HEK293 (cell line): ENCODE measurements around the gene CACNA1F.

Experiments used
- CTCF ChIA-PET: fragments of 350-600 bp; formaldehyde crosslinking; extraction: SDS; loops from one replicate; lab custom pipeline; 2021; ENCODE audit warnings: antibody characterized with exemption; lab: Yijun Ruan, JAX
- POLR2A ChIA-PET: fragments of 300-600 bp; formaldehyde crosslinking; extraction: SDS; loops from one replicate; lab custom pipeline; 2020; ENCODE audit warnings: antibody characterized with exemption, inconsistent platforms; lab: Yijun Ruan, JAX
- H3K27ac ChIP-seq: fragments of 200-500 bp; sonication (Bioruptor generic); 2 replicates; pipeline ENCODE4 v1.5.1; 2014; ENCODE audit warnings: low read depth, low read length, control low read depth, inconsistent platforms; ENCODE audit errors: extremely low read depth
- H3K36me3 ChIP-seq, 2 experiments: fragments of 200-500 bp in 1 of 2; sonication (Bioruptor generic) in 1 of 2; 1 replicate in 1 of 2; 2 replicates in 1 of 2; pipeline ENCODE4 v1.5.1; 2014 to 2017; ENCODE audit warnings: inconsistent platforms in 2 of 2, low read length in 2 of 2; ENCODE audit not compliant: control insufficient read depth in 2 of 2, insufficient read depth in 1 of 2
- H3K4me1 ChIP-seq: fragments of 200-500 bp; sonication (Bioruptor generic); 2 replicates; pipeline ENCODE4 v1.5.1; 2014; ENCODE audit warnings: mild to moderate bottlenecking, low read length, inconsistent platforms; ENCODE audit not compliant: control insufficient read depth, insufficient read depth
- H3K4me3 ChIP-seq: 2 replicates; pipeline ENCODE4 v1.5.1; 2011; ENCODE audit warnings: low read depth, mild to moderate bottlenecking, control low read depth, low read length, moderate library complexity
- H3K9me3 ChIP-seq: fragments of 200-500 bp; sonication (Bioruptor generic); 2 replicates; pipeline ENCODE4 v1.5.1; 2014; ENCODE audit warnings: low read depth, low read length, inconsistent platforms; ENCODE audit not compliant: control insufficient read depth, insufficient read depth
- EGR2 ChIP-seq: fragments of 450-650 bp; formaldehyde crosslinking; IDR thresholded peaks from 2 replicates; pipeline ENCODE4 v1.5.1; 2016; ENCODE audit warnings: low read depth, missing biosample characterization, missing genetic modification characterization
- KLF8 ChIP-seq: fragments of 450-650 bp; formaldehyde crosslinking; IDR thresholded peaks from 2 replicates; pipeline ENCODE4 v1.5.1; 2016; ENCODE audit warnings: missing biosample characterization, missing genetic modification characterization
- KLF9 ChIP-seq: fragments of 450-650 bp; formaldehyde crosslinking; IDR thresholded peaks from 2 replicates; pipeline ENCODE4 v1.5.1; 2016; ENCODE audit warnings: missing biosample characterization, missing genetic modification characterization, low read depth
- ZBTB20 ChIP-seq: fragments of 450-650 bp; formaldehyde crosslinking; IDR thresholded peaks from 2 replicates; pipeline ENCODE4 v1.5.1; 2016; ENCODE audit warnings: missing biosample characterization, missing genetic modification characterization
- ZBTB8A ChIP-seq: fragments of 450-650 bp; formaldehyde crosslinking; IDR thresholded peaks from 2 replicates; pipeline ENCODE4 v1.5.1; 2016; ENCODE audit warnings: missing biosample characterization, missing genetic modification characterization
- ZEB2 ChIP-seq: fragments of 450-650 bp; formaldehyde crosslinking; IDR thresholded peaks from 2 replicates; pipeline ENCODE4 v1.5.1; 2016; ENCODE audit warnings: missing biosample characterization, missing genetic modification characterization
- ZFHX2 ChIP-seq: fragments of 450-650 bp; formaldehyde crosslinking; conservative IDR thresholded peaks from 2 replicates; pipeline ENCODE4 v1.5.1; 2016; ENCODE audit warnings: missing biosample characterization, missing genetic modification characterization
- ZIC2 ChIP-seq: fragments of 450-650 bp; formaldehyde crosslinking; IDR thresholded peaks from 2 replicates; pipeline ENCODE4 v1.5.1; 2016; ENCODE audit warnings: missing biosample characterization, missing genetic modification characterization
- ZNF335 ChIP-seq: fragments of 450-650 bp; formaldehyde crosslinking; conservative IDR thresholded peaks from 2 replicates; pipeline ENCODE4 v1.5.1; 2016; ENCODE audit warnings: missing biosample characterization, missing genetic modification characterization
- ZNF501 ChIP-seq: fragments of 450-650 bp; formaldehyde crosslinking; IDR thresholded peaks from 2 replicates; pipeline ENCODE4 v1.5.1; 2016; ENCODE audit warnings: missing biosample characterization, missing genetic modification characterization
- ZNF629 ChIP-seq: fragments of 450-650 bp; formaldehyde crosslinking; IDR thresholded peaks from 2 replicates; pipeline ENCODE4 v1.5.1; 2017; ENCODE audit warnings: missing biosample characterization, missing genetic modification characterization
- ZSCAN30 ChIP-seq: fragments of 450-650 bp; IDR thresholded peaks from 2 replicates; pipeline ENCODE4 v1.5.1; 2018; ENCODE audit warnings: missing biosample characterization, mild to moderate bottlenecking, missing genetic modification characterization, moderate library complexity
- TF ChIP-seq, protein P1 (sequence below): fragments of 450-650 bp; formaldehyde crosslinking; IDR thresholded peaks from 2 replicates; pipeline ENCODE4 v1.5.1; 2017; ENCODE audit warnings: missing biosample characterization, mild to moderate bottlenecking, missing genetic modification characterization, moderate library complexity
- TF ChIP-seq, protein P2 (sequence below): fragments of 450-650 bp; formaldehyde crosslinking; IDR thresholded peaks from 2 replicates; pipeline ENCODE4 v1.5.1; 2016; ENCODE audit warnings: missing biosample characterization, missing genetic modification characterization
- TF ChIP-seq, protein P3 (sequence below): fragments of 450-650 bp; IDR thresholded peaks from 2 replicates; pipeline ENCODE4 v1.5.1; 2018; ENCODE audit warnings: missing biosample characterization, mild to moderate bottlenecking, missing genetic modification characterization
- TF ChIP-seq, protein P4 (sequence below): fragments of 450-650 bp; formaldehyde crosslinking; IDR thresholded peaks from 2 replicates; pipeline ENCODE4 v1.5.1; 2016; ENCODE audit warnings: missing biosample characterization, missing genetic modification characterization
- TF ChIP-seq, protein P5 (sequence below): fragments of 450-650 bp; formaldehyde crosslinking; conservative IDR thresholded peaks from 2 replicates; pipeline ENCODE4 v1.5.1; 2016; ENCODE audit warnings: low read depth, missing biosample characterization, missing genetic modification characterization
- TF ChIP-seq, protein P6 (sequence below): fragments of 450-650 bp; formaldehyde crosslinking; IDR thresholded peaks from 2 replicates; pipeline ENCODE4 v1.5.1; 2016; ENCODE audit warnings: missing biosample characterization, missing genetic modification characterization, borderline replicate concordance

The CACNA1F gene

DNA sequence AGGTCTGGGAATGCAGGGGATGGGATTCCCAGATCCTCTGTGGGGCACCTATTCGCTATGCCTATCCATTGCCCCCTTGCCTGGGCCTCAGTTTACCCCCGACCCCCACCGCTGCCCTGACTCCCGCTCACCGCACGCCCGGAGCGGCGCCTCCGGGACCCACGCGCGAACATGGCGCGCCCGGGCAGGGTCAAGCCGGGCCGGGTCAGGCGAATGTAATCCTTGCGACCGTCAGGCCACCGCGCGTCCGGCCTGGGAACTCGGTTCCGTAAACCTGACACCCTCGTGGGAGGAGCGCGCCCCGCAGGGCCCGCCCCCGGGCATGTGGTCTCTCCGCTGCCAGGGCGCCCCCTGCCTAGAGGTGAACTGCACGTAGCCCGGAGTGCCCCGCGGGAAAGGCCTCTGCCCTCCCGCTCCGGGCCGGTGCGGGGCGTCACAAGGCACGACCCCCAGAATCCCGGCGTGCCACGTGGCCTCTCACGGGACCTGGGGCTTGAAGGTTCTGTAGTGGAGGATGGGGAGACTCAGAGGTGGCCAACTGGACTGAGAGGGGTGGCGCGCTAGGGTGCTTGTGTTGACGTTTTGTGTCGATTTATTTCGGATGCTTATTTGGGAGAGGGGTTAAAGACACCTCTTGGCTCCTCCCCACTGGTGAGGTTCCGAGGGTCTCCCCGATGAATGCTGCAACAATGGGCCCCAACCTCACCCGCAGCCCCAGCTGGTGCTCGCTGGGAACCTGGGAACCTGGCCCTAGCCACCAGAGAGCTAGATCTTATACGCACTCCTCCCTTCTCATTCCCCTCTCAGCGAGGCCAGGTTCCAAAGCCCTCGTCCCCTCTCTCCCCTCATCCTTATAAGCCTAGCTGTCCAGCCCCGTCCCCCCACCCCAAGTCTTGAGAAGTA is 46.8 kb downstream of the CACNA1F start, which contains the start of gene PRICKLE3 (continued):
- TF ChIP-seq, protein P1, sequence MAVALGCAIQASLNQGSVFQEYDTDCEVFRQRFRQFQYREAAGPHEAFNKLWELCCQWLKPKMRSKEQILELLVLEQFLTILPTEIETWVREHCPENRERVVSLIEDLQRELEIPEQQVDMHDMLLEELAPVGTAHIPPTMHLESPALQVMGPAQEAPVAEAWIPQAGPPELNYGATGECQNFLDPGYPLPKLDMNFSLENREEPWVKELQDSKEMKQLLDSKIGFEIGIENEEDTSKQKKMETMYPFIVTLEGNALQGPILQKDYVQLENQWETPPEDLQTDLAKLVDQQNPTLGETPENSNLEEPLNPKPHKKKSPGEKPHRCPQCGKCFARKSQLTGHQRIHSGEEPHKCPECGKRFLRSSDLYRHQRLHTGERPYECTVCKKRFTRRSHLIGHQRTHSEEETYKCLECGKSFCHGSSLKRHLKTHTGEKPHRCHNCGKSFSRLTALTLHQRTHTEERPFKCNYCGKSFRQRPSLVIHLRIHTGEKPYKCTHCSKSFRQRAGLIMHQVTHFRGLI = peak; percentile 18; the same call in 1 of the 2 replicates
- TF ChIP-seq ZNF501 (tag by site-specific recombination) = 0 out of 2 replicates have a peak, but pooled peaks have one; percentile 64
- TF ChIP-seq, protein P2, sequence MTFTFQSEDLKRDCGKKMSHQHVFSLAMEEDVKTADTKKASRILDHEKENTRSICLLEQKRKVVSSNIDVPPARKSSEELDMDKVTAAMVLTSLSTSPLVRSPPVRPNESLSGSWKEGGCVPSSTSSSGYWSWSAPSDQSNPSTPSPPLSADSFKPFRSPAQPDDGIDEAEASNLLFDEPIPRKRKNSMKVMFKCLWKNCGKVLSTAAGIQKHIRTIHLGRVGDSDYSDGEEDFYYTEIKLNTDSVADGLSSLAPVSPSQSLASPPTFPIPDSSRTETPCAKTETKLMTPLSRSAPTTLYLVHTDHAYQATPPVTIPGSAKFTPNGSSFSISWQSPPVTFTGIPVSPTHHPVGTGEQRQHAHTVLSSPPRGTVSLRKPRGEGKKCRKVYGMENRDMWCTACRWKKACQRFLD (tag by site-specific recombination) = no peak
- peak; percentile 34; the same call in 1 of the 2 replicates for TF ChIP-seq ZNF629 (tag by site-specific recombination)
- TF ChIP-seq KLF9 (tag by site-specific recombination) = peak; percentile 68
- peak; percentile 91 for TF ChIP-seq ZBTB8A (tag by site-specific recombination)
- TF ChIP-seq, protein P3, sequence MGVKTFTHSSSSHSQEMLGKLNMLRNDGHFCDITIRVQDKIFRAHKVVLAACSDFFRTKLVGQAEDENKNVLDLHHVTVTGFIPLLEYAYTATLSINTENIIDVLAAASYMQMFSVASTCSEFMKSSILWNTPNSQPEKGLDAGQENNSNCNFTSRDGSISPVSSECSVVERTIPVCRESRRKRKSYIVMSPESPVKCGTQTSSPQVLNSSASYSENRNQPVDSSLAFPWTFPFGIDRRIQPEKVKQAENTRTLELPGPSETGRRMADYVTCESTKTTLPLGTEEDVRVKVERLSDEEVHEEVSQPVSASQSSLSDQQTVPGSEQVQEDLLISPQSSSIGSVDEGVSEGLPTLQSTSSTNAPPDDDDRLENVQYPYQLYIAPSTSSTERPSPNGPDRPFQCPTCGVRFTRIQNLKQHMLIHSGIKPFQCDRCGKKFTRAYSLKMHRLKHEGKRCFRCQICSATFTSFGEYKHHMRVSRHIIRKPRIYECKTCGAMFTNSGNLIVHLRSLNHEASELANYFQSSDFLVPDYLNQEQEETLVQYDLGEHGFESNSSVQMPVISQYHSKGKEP (tag by site-specific recombination) = no peak
- peak; percentile 58 for TF ChIP-seq ZNF335 (tag by site-specific recombination)
- peak; percentile 89 for TF ChIP-seq ZFHX2 (tag by site-specific recombination)
- TF ChIP-seq KLF8 (tag by site-specific recombination) = peak; percentile 30; the same call in 1 of the 2 replicates
- TF ChIP-seq ZSCAN30 (tag by site-specific recombination) = no peak
- TF ChIP-seq, protein P4, sequence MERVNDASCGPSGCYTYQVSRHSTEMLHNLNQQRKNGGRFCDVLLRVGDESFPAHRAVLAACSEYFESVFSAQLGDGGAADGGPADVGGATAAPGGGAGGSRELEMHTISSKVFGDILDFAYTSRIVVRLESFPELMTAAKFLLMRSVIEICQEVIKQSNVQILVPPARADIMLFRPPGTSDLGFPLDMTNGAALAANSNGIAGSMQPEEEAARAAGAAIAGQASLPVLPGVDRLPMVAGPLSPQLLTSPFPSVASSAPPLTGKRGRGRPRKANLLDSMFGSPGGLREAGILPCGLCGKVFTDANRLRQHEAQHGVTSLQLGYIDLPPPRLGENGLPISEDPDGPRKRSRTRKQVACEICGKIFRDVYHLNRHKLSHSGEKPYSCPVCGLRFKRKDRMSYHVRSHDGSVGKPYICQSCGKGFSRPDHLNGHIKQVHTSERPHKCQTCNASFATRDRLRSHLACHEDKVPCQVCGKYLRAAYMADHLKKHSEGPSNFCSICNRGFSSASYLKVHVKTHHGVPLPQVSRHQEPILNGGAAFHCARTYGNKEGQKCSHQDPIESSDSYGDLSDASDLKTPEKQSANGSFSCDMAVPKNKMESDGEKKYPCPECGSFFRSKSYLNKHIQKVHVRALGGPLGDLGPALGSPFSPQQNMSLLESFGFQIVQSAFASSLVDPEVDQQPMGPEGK (tag by site-specific recombination) = peak; percentile 89
- peak; percentile 94 for TF ChIP-seq ZIC2 (tag by site-specific recombination)

DNA sequence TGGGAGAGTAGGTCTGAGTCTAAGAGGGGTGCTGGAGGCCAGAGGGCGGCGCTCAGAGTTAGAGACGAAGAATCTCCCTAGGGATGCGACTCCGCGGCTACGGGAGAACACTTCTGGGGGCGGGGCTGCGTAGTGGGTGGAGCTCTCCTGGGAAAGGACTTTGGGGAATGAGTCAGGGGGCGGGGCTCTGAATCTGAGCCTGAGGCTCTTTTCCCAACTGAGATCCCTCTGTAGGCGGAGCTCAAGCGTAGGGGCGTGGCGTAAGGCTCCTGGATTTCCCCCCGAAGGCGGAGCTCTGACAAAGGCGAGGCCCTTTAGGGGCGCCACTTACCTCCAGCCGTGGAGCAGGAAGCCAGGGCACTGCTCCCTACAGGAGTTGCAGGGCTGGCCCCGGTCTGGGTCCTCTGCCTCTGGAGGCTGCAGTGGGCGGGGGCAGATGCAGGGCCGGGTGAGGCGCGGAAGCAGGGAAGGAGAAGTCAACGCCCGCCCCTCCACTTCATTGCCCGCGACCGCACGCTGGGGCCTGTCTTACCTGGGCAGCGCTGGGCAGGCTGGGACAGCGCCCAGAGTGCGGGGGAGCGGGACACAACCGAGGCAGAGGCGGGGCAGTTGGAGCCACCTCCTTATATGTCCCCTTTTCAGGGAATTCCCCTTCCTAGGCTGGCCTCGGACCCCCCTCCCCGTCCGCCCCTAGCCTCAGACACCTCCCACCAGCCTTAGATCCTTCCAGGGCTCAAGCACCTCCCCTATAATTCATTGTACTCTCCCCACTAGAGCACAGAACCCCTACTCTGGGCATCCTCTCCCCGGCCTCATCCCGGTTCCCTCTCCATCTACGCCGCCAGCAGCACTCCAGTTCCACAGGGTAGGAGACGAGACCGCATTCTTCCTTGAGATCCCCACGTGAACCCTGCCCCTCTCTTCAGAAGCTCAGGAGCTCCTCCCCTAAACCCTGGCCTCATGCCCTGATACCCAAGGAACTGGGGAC is 48.6 kb downstream of the CACNA1F start:
- Histone ChIP-seq H3K36me3 (peaks cover 10 to 27% of the 10 kb centered on the region in 2 experiments; a peak in 2 of 3 replicates), H3K4me3 (peak overlapping the region; percentile 28)
- peak; percentile 78 for TF ChIP-seq ZEB2 (tag by site-specific recombination)
- TF ChIP-seq, protein P5, sequence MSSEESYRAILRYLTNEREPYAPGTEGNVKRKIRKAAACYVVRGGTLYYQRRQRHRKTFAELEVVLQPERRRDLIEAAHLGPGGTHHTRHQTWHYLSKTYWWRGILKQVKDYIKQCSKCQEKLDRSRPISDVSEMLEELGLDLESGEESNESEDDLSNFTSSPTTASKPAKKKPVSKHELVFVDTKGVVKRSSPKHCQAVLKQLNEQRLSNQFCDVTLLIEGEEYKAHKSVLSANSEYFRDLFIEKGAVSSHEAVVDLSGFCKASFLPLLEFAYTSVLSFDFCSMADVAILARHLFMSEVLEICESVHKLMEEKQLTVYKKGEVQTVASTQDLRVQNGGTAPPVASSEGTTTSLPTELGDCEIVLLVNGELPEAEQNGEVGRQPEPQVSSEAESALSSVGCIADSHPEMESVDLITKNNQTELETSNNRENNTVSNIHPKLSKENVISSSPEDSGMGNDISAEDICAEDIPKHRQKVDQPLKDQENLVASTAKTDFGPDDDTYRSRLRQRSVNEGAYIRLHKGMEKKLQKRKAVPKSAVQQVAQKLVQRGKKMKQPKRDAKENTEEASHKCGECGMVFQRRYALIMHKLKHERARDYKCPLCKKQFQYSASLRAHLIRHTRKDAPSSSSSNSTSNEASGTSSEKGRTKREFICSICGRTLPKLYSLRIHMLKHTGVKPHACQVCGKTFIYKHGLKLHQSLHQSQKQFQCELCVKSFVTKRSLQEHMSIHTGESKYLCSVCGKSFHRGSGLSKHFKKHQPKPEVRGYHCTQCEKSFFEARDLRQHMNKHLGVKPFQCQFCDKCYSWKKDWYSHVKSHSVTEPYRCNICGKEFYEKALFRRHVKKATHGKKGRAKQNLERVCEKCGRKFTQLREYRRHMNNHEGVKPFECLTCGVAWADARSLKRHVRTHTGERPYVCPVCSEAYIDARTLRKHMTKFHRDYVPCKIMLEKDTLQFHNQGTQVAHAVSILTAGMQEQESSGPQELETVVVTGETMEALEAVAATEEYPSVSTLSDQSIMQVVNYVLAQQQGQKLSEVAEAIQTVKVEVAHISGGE (tag by site-specific recombination) = peak; percentile 82
- peak; percentile 50; the same call in 1 of the 2 replicates for TF ChIP-seq EGR2
- TF ChIP-seq ZBTB20 (tag by site-specific recombination) = peak; percentile 89
- TF ChIP-seq, protein P6, sequence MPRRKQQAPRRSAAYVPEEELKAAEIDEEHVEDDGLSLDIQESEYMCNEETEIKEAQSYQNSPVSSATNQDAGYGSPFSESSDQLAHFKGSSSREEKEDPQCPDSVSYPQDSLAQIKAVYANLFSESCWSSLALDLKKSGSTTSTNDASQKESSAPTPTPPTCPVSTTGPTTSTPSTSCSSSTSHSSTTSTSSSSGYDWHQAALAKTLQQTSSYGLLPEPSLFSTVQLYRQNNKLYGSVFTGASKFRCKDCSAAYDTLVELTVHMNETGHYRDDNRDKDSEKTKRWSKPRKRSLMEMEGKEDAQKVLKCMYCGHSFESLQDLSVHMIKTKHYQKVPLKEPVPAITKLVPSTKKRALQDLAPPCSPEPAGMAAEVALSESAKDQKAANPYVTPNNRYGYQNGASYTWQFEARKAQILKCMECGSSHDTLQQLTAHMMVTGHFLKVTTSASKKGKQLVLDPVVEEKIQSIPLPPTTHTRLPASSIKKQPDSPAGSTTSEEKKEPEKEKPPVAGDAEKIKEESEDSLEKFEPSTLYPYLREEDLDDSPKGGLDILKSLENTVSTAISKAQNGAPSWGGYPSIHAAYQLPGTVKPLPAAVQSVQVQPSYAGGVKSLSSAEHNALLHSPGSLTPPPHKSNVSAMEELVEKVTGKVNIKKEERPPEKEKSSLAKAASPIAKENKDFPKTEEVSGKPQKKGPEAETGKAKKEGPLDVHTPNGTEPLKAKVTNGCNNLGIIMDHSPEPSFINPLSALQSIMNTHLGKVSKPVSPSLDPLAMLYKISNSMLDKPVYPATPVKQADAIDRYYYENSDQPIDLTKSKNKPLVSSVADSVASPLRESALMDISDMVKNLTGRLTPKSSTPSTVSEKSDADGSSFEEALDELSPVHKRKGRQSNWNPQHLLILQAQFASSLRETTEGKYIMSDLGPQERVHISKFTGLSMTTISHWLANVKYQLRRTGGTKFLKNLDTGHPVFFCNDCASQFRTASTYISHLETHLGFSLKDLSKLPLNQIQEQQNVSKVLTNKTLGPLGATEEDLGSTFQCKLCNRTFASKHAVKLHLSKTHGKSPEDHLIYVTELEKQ (tag by site-specific recombination) = no peak

More for the DNA sequence above, 48.6 kb downstream of the CACNA1F start:
- H3K27ac ChIP-seq = peak overlapping the region; percentile 64
- no peaks in the 10 kb centered on the region for H3K9me3 ChIP-seq
- H3K4me1 ChIP-seq = peaks cover 2% of the 10 kb centered on the region; the same call in 1 of the 2 replicates
- CTCF ChIA-PET = interaction anchor here (0.6 to 1.1 kb wide), 3 partner anchors 8 to 1655 kb away, joined by 3 to 5 read pairs (median 3); no protein-coding TSS in a partner anchor
- POLR2A ChIA-PET = interaction anchor here (0.6 to 2.8 kb wide), 7 partner anchors 13 to 213 kb away, joined by 3 to 18 read pairs (median 4); partner anchors contain the start of genes KCND1, PLP2, PPP1R3F and WDR45
